Panc1 (cell line): ENCODE results near the gene MRPS27.

Source experiments
- CTCF ChIP-seq: fragments of 450-650 bp; IDR thresholded peaks from 2 replicates; pipeline ENCODE4 v1.5.1; 2017; ENCODE audit warnings: mild to moderate bottlenecking
- POLR2AphosphoS5 ChIP-seq: IDR thresholded peaks from 2 replicates; pipeline ENCODE4 v1.6.1; 2012; ENCODE audit warnings: mild to moderate bottlenecking, low read depth, low read length, moderate library complexity
- REST ChIP-seq, 2 experiments: IDR thresholded peaks; 2 replicates each; pipeline ENCODE4 v1.6.1; 2011 to 2012; ENCODE audit warnings: low read depth in 2 of 2, control low read depth in 1 of 2, low read length in 1 of 2, mild to moderate bottlenecking in 1 of 2, moderate library complexity in 1 of 2; ENCODE audit not compliant: insufficient read depth in 1 of 2
- SIN3A ChIP-seq: IDR thresholded peaks from 2 replicates; pipeline ENCODE4 v1.6.1; 2012; ENCODE audit warnings: low read depth, mild to moderate bottlenecking, low read length, moderate library complexity, borderline replicate concordance; ENCODE audit not compliant: insufficient read depth
- TCF7L2 ChIP-seq: IDR thresholded peaks from 2 replicates; pipeline ENCODE4 v1.6.1; 2011; ENCODE audit warnings: mild to moderate bottlenecking, low read depth, low read length, inconsistent platforms

DNA sequence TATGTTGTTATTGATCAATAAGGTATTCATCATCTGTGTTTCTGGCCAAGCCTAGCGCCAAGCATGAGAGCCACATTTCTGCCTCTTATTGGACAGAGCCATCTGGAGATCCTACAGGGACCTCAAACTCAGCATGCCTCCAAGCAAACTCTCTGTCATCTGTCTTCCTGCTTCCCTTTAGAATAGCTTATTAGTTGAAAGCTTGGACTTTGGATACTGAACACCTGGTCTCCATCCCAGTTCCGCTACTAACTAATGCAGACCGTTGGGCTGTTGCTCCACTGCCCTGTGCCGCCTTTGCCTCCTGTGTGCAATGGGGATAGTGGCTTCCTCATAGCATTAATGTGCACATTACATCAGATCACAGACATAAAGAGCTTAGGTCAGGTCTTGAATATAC, 147.3 kb downstream of the MRPS27 start:
- TF ChIP-seq CTCF (no peak), REST (IDR thresholded peaks at IDR 0.05; ENCODE audit: insufficient read depth in 1 of 2, low read depth in 2 of 2, low read length in 1 of 2) (no peak), POLR2AphosphoS5 (no peak), SIN3A (no peak), TCF7L2 (no peak)
